GM21717 (cell line): ENCODE measurements around the gene MINDY2.
A peak's percentile ranks its signal among the peaks of the same experiment; 100 is the strongest.

Experiments
- ATAC-seq: cut with Tn5 transposase; IDR thresholded peaks from one replicate; pipeline ENCODE4 v1.9.1; 2021; ENCODE audit warnings: mild to moderate bottlenecking, moderate library complexity; ENCODE audit not compliant: unreplicated experiment

MINDY2 gene, protein sequence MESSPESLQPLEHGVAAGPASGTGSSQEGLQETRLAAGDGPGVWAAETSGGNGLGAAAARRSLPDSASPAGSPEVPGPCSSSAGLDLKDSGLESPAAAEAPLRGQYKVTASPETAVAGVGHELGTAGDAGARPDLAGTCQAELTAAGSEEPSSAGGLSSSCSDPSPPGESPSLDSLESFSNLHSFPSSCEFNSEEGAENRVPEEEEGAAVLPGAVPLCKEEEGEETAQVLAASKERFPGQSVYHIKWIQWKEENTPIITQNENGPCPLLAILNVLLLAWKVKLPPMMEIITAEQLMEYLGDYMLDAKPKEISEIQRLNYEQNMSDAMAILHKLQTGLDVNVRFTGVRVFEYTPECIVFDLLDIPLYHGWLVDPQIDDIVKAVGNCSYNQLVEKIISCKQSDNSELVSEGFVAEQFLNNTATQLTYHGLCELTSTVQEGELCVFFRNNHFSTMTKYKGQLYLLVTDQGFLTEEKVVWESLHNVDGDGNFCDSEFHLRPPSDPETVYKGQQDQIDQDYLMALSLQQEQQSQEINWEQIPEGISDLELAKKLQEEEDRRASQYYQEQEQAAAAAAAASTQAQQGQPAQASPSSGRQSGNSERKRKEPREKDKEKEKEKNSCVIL

GRCh38 chr15:58770857-58771620 lies at the start of gene MINDY2:
MINDY2 (plus strand) TSS chr15:58771302; CDS start chr15:58771396, 94 bp downstream.
- ATAC-seq = peak; percentile 92

GRCh38 chr15:58724466-58724865 lies 46.6 kb upstream of the MINDY2 start:
- ATAC-seq = peak; percentile 69

DNA sequence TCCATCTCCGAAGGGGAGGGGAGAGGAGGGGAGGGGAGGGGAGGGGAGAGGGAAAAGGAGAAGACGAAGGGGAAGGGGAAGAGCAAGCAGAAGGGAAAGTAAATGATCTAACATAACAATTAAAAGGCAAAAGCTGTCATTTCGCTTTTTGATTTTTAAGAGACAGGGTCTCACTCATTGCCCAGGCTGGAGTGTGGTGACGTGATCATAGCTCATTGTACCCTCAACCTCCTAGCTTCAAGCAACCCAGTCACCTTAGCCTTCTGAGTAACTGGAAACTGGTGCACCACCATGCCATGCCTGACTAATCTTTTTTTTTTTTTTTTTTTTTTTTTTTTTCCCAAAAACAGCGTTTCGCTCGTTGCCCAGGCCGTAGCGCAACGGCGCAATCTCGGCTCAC lies 44.2 kb upstream of the MINDY2 start:
- no peak for ATAC-seq

- ATAC-seq = no peak
Observed at GRCh38 chr15:58731756-58732535, 39.2 kb upstream of the MINDY2 start.

- ATAC-seq = no peak
Observed at GRCh38 chr15:58732625-58733363, 38.3 kb upstream of the MINDY2 start.

GRCh38 chr15:58734859-58735258 lies 36.2 kb upstream of the MINDY2 start:
- ATAC-seq = no peak

- ATAC-seq = no peak
Observed at GRCh38 chr15:58736018-58736643, 35.0 kb upstream of the MINDY2 start.

DNA sequence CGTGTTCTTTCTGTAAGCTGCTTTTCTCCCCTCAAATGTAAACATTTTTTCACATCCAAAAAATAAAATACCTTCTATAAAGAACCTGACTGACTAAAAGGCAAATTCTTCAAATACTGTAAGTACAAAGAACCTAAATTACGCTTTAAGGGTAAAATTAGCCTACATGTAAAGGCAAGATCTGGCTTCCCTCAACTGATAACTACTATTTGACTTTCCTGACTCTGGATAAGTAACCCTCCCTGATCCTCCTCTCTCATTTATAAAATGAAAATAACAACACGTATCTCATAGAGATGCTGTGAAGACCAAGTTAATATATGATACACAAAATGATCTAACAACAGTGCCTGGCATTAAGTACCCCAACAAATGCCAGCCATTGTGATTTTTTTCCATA lies 33.8 kb upstream of the MINDY2 start:
- ATAC-seq = no peak

DNA sequence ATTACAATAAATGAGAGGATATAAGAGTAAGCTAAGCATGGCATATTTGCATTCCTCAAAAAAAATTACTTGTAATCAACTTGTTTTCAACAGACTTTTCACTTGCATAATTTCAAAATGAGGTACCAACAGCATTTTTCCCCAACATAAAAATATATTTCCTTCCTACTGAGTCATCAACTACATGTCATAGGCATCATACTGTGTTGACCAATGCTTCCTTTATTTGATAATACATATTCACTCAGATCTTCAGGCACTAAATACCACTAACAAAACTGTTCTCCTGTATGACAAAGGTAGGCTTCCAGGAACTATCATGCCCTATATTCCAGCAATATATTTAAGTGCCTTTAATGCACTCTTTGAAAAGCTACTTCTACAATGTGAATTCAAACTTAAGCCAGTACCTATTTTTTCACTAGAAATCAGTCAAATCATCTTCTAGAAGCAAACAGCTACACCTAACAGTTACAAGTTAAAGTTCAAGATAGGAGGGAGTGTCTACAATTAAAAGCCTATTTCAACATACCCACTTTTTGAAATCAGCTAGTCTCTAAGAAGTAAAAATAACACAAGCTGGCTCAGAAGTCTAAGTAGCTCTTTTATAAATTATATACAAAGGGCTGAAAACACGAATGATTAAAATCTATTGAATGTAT lies 32.9 kb upstream of the MINDY2 start:
- no peak for ATAC-seq

DNA sequence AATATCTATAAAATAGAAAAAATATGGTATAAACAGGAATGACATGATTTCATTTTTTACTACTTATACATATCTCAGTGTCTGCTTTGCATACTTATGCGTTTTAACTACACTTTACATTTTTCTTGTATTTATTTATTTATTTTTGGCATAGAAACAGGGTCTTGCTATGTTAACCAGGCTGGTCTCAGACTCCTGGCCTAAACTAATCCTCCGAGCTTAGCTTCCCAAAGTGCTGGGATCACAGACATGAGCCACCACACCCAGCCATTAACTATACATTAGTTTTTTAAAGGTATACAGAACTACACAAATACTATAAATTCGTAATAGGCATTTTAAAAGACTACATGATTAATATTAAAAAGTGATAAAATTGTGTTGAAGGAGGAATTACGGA lies 30.7 kb upstream of the MINDY2 start:
- ATAC-seq = no peak

DNA sequence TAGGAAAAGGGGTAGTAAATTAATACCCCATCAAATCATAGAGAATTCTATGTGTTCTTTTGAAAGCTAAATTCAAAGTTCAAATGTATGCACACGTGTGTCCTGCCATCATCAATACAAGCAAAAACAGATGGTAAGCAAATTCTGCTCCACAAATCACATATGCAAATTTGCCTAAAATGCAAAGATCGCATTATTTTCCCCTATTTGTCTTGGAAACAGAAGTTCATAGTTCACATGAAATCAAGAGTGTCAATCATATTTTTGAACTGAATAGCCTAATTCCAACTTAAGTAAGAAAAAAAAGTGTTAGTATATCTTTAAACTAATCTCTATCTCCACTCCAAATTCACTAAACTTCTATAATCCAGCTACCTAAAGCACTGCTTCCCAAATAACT lies 30.1 kb upstream of the MINDY2 start:
- ATAC-seq = no peak

DNA sequence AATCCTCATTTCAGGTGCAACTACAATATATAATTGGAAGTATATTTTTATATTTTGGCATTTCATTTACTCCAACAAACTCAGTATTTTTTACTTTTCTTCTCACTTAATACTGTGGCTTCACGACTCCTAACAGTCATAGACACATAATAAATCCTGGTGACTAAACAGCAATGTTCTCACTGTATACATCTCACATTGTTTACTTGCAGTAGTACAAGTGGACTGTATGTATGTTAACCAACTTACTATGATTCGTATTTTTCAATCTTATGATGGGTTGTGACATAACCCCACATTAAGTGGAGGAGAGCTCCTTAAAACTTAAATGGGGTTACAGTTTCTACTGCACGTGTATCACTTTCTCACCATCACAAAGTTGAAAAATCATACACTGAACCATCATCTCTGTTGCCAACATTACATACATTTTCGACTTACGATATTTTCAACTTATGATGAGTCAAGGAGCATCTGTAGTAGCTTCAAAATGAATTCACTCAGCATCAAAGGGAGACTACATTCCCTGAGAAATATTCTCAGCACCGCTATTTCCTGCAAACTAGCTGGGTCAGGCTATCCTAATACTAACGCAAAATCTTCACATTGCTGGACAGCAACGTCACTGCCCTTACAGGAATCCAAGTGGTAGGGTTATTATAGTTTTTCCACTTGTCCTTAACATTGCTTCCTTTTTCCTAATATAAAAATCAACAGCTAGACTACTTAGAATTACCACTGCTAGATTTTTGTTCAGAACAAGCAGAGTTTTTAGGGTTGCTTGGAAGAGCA lies 28.9 kb upstream of the MINDY2 start:
- no peak for ATAC-seq

GRCh38 chr15:58742819-58743502 lies 28.1 kb upstream of the MINDY2 start:
- no peak for ATAC-seq

DNA sequence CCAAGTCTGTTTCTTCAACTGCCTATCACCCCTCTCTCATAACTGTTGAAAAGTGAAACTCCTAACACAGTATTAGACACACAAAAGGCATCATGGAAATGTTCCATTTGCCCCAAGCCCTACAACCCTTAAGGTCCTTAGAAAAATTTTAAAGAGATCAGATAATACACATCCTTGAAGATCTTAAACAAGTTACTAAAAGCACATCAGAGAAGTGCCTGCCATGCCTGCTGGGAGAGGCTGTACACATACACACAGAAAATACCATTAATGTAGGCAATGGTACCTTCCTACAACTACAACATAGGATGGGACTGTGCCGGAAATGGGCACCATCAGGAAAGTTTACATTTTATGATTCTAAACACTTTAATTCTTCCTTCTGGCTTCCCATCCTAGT lies 24.9 kb upstream of the MINDY2 start:
- no peak for ATAC-seq

- ATAC-seq = peak; percentile 2
Observed at GRCh38 chr15:58748040-58748851, 22.9 kb upstream of the MINDY2 start.

DNA sequence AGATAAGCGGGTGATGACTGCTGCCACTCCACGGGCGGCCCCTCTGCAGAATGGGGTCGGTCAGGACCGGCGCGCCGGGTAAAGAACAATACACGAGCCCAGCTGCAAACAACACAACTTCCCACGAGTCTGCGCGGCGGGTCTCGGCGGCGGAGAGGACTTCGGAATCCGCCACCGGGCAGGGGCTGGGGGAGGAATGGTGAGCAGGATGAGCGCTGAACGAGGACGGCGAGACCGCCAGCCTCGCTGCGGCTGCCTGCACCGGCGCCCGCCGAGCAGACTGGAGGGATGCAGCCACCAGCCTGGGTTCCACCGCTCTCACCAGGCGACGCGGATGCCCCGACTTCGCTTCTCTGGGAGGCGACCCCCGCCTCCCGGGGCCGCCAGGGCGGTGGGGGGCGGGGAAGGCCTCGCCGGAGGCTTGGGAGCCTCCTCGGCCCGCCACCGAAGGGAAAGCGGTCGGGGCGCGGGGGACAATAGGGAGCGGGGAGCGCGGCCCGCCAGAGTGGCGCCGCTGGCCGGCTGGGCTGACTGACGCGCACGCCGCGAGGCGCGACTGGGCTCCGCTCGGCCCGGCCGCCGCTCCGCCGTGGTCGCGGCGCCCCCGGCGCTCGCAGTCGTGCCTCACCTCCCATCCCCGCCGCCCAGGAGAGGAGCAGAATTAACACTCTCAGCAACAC lies 22.1 kb upstream of the MINDY2 start:
- ATAC-seq = peak; percentile 33
